Measurements from ENCODE around the gene ZNF384.

ZNF384 gene

DNA sequence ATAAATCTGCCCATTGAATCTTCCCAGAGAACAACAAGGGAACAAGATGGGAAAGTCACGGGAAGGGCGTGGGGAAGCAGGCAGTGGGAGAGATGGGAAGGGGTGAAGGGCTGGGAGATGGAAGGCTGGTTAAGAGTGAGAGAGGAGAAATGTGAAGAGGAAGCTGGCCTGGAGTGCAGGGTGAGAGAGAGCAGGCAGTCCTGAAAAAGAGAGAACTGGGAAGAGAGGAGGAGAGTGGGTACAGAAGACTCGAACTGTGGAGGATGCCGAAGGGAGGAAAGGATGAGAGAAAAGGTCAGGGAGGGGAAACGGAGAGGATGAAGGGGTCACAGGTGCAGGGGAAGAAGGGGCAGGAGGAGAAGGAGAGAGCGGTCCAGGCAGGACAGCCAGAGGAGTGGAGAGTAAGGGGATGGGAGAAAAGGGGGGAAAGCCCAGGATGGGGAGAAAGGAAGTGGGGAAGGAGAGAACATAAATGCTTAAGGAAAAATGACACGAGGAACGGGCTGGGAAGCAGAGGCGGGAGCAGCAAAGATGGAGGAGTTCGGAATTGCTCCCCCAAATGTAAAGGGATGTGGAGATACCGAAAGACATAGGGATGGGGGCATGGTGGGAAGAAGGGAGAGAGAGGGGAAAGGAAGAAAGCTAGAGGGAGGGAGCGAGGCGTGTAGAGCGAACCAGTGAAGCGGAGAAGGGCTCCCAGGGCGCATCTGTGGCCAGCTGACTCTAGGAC lies 10.2 kb upstream of the ZNF384 start:
- DNase-seq = no peak

DNA sequence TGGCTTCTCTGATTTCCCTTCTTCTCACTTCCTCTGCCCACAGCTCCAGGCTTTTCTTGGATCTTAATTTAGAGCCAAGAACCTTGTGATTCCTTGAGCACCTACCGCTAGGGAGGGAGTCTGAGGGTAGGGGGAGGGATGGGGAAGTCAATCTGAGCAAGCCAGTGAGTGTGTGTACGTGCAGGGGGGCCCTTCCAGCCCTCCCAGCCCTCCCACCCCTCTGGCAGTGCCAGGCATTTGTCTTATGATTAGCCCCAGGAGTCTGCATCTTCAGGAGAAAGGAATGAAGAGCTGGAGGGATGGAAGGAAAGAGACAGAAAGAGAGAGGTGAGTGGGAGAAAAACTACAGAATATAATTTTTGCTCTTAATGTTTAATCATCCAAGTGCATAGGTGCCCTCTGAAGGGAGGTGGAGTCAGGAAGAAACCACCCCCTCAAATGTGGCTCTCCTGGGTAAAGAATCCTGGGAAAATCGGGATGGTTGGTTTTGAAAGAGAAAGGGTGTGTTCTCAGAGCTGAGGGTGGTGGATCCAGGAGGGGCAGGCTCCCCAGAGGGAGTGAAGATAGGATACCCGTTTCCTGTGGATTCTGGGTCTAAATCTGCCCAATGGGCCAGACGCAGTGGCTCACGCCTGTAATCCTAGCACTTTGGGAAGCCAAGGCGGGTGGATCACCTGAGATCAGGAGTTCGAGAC lies 9.3 kb upstream of the ZNF384 start:
- DNase-seq = no peak

DNA sequence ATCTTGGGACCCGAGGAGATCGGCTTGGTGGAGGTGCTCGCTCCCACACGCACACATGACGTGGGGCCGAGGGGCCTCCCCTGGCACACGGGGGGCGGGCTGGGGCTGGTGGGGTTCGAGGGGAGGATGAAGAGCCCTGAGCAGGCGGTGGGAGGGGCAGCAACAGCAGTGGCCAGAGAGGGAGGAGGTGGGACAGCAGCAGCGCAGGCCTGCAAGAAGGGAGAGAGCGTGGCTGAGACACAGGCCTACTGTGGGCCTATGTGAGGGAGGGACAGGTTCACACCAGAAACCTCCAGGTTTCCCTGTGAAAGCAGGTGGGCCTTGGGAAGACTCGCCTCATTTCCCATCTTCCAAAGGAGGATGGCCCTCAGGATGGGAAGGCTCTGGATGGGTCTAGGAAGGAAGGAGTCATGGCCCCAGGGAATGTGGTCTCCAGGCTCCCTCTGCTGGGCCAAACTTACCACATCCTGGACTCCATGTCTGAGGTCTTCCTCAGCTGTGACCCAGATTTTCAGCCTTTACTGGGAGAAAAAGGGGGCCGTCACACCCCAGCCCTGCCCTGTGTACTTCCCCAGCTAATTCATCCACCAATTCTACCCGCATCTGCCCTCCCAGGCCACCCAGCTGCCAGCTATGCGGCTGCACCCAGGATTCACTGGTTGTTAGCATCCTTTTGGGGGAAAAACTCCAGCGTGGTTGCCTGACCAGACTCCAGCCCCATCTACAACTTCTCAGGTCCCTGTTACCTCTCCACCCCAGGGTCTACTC lies 8.6 kb upstream of the ZNF384 start:
- DNase-seq = no peak

DNA sequence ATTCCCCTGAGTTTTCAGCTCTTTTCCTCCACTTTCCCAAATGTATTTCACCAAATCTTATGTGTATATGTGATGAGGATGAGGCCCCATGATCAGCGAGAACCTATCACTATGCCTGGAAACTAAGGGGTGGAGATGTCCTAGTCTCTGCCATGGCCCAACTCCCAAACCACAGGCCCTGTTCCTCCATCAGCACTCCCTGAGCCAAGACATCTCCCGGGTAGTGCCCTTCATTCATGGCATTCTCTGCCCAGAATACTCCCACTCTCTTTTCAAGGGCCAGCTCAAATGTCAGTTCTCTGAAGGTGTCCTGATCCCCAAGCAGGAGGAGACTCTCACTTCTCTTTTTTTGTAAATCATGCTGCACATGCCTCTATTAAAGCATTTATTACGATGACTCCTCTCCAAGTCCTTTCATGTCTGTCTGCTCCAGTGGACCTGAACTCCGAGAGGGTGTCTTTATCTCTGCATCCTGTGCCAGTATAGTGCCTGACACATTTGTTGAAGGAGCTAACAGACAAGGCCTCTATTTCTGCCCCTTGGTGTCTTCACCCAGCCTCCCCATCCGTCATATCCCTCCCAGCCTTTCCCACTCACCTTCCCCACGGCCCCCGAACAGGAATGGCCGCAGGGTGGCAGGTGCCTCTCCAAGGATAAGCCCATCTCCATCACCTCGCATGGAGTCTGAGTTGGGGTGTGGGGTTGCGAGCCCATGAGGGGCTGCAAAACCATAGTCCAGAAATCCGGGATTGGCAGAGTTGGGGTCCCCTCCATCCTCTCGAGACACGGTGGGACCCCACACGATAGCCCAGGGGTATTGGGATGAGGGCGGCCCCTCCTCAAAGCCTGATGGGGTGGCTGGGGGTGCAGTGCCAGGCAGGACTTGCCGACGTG lies 7.8 kb upstream of the ZNF384 start:
- no peak for DNase-seq

DNA sequence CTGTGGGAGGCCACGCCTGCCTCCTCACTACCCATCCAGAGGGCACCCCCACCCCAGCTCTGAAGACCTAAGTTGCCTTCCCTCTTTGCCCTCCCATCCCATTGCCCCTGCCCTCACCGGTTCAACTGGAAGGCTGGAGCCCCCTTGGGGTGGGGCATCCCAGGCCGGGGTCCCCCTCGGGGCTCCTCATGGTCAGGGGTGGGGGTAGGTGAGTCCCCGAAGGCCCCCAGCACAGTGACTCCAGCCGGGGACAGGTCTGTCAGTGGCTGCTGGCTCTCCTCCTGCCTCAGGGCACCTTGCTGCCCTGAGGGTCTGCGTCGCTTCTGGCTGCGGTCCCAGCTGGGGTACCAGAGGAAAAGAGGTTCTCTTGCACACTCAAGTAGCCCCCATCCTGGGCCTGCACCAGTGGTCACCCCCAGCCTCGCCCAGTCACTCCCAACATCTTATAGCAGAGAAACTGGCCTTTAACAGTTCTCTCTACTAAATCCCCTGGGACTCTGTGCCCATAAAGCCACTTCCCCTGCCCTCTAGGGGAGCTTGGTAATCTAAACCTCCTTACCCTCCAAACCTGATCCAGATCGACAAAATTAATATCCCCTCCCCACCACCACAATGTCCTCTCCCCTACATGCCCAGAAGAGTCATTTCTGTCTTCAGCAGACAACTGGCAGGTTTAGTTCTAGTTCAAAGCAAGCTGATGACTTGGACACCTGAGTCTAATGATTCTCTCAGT lies 6.3 kb upstream of the ZNF384 start:
- no peak for DNase-seq

DNA sequence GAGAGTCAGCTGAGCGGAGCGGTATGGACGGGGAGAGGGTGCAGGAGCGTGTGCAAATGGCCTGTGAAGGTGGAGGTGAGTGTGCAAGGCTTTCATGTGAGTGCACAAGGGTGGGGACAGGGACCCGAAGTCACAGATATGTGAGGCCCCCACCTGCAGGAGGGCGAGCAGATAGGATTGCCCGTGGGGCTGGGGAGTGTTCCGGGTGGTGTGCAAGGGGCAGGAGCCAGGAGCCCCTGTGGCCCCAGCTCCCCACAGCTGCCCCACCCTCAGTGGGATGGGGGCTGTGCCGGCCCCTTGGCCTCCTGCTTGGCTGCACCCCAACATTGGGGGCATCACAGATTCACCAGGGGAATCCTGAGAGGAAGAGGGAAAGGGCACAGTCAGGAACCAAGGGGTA lies 5.5 kb upstream of the ZNF384 start:
- DNase-seq = no peak

DNA sequence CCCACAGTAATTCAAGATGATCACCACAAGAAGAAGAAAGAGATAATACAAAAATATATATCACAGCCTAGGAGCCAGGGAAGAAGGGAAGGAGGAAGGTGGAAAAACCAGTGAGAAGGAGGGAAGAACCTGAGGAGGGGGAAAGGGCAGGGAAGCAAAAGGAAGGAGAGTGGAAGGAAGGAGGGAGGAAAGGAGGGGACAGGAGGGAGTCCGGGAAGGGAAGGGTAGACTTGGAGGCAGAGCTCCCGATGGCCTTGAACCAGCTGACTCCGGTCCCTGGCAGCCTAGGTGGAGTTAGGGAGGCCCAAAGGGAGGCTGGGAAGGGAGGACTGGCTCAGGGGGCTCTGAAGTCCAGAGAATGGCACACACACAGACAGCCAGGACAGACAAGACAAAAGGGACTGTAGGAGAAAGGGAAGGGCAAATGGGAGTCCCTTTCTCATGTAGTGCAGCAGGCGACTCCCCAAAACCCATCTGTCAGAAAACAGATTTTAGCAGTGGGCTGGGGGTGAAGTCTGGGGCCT lies 4.7 kb upstream of the ZNF384 start:
- no peak for DNase-seq

DNA sequence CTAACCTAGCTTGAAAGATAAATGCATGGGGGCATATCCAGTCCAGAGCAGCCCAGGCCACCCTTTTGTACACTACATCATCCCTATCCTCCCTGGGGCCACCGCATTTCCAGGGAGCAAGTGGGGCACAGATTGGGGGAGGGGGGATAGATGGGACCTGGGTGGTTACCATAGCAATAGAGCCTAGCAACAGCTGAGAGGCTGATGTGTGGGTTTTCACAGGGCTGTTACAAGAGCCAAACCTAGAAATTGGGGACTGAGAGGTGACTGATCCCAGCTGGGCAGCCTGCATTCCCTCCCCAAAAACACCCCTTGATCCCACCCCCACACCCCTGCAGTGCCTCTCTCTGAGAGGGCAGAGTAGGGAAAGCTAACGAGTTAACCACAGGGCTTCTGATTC lies 3.7 kb upstream of the ZNF384 start:
- DNase-seq = no peak

DNA sequence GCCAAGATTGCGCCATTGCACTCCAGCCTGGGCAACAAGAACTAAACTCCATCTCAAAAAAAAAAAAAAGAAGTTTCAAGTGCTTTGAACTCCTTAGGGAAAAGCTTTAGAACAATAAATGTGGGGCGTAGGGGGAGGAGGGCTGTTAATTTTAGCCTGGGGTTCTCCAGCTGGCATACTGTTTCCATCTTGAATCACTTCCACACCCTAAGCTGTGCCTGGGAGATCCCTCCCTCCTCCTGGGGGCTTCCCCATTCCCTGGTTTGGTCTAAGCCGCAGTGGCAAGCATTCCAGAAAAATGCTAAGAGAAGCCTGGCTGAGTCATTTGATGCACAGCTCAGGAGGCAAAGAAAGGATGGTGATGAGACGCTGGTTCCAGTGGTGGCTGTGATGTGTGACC lies 2.3 kb upstream of the ZNF384 start:
- no peak for DNase-seq

DNA sequence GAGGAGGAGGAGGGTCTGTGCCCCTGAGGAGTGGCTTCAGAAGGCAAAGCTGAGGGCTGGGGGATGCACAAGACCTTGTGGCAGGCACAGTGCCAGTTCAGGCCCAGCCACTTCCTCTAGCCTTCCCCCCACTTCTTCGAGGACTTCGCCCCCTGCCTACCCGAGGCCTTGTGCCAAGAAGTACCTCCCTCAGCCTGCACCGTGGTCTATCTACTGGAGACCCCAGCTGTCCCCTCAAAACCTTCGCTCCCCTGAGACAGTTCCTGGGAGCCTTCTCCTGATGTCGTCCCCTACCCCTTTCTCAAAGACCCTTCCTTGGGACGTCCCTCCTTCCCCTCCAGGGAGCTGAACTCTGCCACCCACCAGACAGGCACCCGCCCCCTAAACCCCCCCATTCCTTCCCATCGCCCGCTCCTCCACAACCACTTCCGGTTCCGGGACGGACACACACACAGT lies 604 bp downstream of the ZNF384 start:
- DNase-seq = no peak

DNA sequence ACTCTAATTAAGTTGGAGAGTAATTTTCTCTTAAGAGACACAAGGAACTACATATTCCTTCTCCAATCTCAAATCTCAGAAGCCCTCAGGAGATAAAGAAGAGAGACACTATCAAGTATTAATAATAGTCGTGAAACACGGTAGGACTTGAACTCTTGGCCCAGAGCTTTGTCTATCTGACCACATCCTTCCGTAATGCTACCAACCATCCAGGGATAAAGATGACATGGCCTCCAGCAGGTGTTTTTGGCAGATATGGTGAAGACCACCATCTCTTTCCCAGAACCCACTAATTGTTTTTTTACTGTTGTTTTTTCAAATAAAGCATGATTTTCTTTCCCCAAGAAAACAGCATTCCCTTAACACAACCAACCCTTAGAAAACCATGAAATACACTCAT lies 3.4 kb downstream of the ZNF384 start:
- DNase-seq = no peak

DNA sequence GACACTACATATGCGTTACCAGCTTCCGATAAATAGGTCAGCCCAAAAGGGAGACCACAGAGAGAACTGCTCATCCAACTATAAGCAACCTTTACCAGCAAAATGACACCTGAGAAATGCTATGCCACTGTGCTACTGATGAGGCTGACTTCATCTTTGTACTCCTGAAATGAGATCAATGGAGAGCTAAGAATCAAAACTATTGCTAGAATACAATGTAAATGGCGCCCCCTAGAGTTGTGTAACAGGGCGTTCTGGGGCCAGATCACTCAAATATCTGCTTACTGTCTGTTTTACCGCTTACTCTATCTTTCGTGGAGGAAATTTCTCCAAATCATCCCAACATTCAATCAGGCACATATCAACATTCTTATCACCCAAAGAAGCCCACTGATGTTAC lies 4.6 kb downstream of the ZNF384 start:
- DNase-seq = no peak

DNA sequence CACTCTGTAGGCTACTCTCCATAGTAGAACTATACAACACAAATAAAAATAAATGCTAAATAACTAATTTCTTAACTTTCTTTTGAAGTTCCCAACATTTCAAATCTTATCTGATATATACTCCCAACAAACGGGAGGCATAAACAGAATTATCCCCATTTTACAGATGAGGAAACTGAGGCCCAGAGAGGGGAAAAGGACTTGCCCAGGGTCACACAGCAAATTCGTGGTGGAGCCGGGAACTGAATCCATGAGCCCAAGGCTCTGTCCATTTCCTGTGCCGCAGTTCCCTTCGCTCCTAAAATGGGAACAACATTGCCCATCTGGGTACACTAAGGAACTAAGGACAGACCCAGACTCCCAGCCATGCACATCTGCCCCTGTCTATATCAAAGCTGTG lies 12.2 kb downstream of the ZNF384 start:
- DNase-seq = no peak

DNA sequence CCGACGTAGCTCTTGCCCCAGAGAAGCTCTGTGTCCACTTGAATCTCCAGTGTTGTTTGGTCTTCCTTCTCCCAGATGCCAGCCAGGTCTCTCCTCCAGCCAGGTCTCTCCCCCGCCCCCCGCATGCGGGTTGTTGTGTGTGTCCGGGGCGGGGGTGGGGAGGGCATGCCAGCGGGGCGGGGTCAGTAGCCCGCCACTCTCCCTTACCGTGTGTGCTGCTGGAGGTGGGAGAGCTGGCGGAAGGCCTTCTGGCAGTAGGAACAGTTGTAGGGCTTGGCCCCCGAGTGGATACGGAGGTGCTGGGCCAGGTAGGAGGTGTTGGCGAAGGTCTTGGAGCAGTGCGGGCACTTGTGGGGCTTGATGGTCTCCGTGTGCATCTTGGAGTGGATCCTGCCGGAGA lies 17.0 kb downstream of the ZNF384 start:
- DNase-seq = no peak

DNA sequence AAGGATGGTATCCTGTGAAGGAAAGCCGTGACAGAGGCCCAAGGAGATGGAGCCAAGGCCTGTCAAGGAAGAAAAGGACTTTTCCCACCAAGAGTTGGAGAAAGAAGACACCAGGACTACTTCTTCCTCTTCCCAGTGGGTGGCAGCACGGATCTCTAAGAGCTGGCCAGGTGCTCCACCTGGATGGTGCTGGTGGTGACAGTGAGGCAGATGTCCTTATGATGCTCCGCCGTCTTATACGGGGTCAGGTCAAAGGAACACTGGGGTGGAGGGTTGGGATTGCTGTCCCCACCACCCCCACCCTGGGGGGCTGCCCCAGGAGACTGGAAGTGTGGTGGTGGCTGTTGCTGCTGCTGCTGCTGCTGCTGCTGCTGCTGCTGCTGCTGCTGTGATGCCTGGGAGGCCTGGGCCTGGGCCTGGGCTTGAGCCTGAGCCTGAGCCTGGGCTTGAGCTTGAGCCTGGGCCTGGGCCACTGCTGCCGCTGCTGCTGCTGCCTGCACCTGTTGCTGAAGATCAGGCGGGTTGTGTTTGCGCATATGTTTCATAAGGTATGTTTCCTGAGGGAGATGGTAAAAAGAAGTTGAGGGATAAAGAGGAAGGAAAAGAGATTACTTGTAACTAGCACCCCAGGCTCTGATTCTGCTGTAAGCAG lies 21.5 kb downstream of the ZNF384 start:
- no peak for DNase-seq

DNA sequence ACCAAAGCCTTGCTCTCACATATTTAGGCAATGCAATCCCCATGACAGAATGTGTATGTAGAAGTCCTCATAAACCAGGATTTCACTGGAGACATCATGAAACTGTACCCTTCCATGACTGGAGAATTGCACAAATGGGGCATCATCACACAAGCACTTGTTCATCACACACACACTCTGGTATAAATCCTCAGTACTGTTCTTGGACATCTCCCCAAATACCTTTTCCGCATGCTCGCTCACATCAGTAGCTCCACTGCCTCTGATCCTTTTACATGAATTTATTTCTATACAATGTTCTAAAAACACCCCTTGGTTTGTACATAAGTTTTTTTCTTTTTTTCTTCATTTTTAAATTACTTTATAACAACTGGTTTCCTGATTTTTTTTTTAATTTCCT lies 23.0 kb downstream of the ZNF384 start:
- DNase-seq = no peak

DNA sequence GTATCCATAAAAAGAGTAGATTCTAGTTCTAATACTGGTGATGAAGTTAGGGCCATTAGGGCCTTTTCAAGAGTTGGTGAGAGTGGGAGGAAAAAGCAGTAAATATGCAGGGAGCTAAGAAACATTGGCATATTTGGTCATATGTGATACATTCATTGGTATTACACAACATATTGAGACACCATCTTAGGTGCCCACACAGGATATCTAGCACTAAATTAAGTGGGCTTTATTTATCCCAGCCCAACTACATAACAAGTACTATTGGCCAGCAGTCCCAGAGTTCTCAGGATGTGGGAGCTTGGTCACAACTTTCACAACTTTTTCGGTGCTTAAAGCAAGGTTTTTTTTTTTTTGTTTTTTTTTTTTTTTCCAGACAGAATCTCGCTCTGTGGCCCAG lies 24.3 kb downstream of the ZNF384 start:
- DNase-seq = no peak

DNA sequence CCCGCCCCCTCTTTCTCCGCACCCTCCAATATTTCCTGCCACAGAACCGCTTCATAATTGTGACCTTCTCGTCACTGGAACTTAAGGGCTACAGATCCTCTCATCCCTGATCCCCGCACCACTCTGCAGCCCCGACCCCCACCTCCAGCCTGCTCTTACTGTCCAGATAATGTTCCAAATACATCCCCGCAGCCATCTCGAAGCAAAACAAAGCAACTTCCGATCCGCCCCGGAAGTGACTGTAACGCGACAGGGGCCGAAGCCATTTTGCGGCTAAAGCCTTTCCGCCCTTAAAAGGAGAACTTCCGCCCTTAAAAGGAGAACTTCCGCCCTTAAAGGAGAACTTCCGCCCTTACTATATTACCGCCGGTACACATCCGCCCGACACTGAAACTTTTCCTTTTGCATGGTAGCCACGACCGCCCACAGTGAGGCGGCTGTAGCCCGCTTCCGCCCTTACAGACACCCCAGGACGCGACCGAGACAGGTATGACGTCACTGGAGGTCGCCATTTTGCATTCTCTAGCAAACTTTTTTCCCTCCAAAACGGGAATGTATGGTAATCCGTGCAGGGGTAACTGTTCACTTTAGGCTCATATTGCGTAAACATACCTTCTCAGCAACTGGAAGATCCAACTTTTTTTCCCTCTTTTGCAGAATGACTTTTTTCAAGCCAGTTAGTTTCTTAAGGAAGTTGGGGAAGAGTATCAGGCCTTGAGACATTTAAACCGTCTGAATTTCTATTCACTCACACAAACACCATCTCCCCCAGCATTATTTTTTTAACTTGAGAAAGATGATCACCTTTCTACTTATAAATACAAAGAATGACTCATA lies 26.1 kb downstream of the ZNF384 start, which contains the start of gene ING4:
ING4 (minus strand) TSS at position 214 of the 837 bp plus-strand sequence; CDS start at position 196, 18 bp downstream.
- peak; percentile 93 for DNase-seq

DNA sequence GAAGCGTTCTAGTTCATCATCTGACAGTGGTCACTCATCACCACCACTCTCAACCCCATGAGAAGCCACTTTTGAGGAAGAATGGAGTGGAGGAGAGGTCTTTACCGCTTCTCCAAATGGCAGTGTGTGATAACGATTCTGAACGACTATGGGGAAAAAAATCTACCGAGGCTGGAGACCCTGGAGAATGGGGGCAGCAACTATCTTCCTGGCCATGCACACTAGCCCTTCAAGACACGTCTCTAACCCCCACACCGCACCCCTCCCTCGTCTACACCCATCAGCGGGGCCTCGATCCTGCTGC lies 26.6 kb downstream of the ZNF384 start:
- DNase-seq = no peak

DNA sequence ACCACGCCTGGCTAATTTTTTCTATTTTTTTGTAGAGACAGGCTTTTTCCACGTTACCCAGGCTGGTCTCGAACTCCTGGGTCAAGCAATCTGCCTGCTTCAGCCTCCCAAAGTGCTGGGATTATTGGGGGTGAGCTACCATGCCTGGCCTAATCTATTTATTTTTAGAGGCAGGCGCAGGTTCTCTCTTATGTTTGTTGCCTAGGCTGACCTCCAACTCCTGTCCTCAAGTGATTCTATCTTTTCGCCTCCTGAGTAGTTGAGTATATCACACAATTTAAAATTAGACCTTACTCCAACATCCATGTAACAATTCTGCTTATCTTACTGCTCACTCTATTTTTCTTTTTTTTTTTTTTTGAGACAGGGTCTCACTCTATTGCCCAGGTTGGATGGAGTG lies 35.2 kb downstream of the ZNF384 start:
- no peak for DNase-seq

DNA sequence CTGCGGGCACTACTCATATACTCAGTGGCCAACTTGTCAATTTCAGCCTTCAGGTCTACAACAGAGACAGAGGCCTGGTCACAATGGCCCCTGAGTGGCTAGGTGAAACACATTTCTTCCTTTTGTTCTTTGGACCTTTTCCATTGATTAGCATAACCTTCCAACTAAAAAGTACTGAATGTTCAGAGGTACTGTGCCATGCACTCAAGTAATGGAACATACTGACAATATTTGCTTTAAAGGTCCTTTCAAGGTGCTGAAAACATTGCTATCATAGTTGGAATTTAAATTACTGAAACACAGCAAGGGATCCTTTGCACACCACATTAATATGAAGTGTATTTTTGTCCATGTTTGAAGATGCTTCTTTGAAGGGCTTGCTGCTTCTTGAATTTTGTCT lies 35.8 kb downstream of the ZNF384 start:
- no peak for DNase-seq
